ENCODE data around the gene CHSY3.

The CHSY3 gene

GRCh38 chr5:129904102-129904666 lies at the start of gene CHSY3:
TSS of gene CHSY3 (plus strand) at chr5:129904465.
- peak; percentile 26 for DNase-seq

- no peak for DNase-seq
These were observed 47.9 kb upstream of the CHSY3 start for GRCh38 chr5:129856325-129856724.

GRCh38 chr5:129857116-129857515 lies 47.1 kb upstream of the CHSY3 start:
- DNase-seq, result no peak

- DNase-seq, result no peak
These were observed 46.1 kb upstream of the CHSY3 start for GRCh38 chr5:129858131-129858675.

- no peak for DNase-seq
These were observed 19.9 kb upstream of the CHSY3 start for GRCh38 chr5:129884322-129884721.

- DNase-seq, result no peak
These were observed 4.8 kb upstream of the CHSY3 start for GRCh38 chr5:129899454-129899853.

- DNase-seq, result no peak
These were observed 1.4 kb upstream of the CHSY3 start for GRCh38 chr5:129902816-129903215.

GRCh38 chr5:129903466-129904101 lies 681 bp upstream of the CHSY3 start:
- DNase-seq, result no peak

GRCh38 chr5:129904667-129905472 lies 605 bp downstream of the CHSY3 start:
- no peak for DNase-seq

GRCh38 chr5:129905473-129906176 lies 1.4 kb downstream of the CHSY3 start:
- no peak for DNase-seq

GRCh38 chr5:129906177-129906887 lies 2.1 kb downstream of the CHSY3 start:
- DNase-seq, result no peak

- DNase-seq, result no peak
These were observed 5.0 kb downstream of the CHSY3 start for GRCh38 chr5:129909225-129909624.

- DNase-seq, result no peak
These were observed 8.5 kb downstream of the CHSY3 start for GRCh38 chr5:129912601-129913255.

- no peak for DNase-seq
These were observed 11.2 kb downstream of the CHSY3 start for GRCh38 chr5:129915415-129915814.

GRCh38 chr5:129917224-129917623 lies 13.0 kb downstream of the CHSY3 start:
- no peak for DNase-seq

- DNase-seq, result no peak
These were observed 16.9 kb downstream of the CHSY3 start for GRCh38 chr5:129921204-129921603.

GRCh38 chr5:129930221-129930620 lies 26.0 kb downstream of the CHSY3 start:
- DNase-seq, result no peak

GRCh38 chr5:129935626-129936025 lies 31.4 kb downstream of the CHSY3 start:
- no peak for DNase-seq

GRCh38 chr5:129938077-129938476 lies 33.8 kb downstream of the CHSY3 start:
- DNase-seq, result no peak

- no peak for DNase-seq
These were observed 39.7 kb downstream of the CHSY3 start for GRCh38 chr5:129943936-129944335.

- DNase-seq, result no peak
These were observed 40.8 kb downstream of the CHSY3 start for GRCh38 chr5:129945028-129945427.

GRCh38 chr5:129945774-129946270 lies 41.6 kb downstream of the CHSY3 start:
- no peak for DNase-seq
